ENCODE results near the gene DYNLT2. TPM values are rescaled to one million over a fixed set of nuclear protein-coding genes. Genes with fewer than 3 reads are reported as not detected.

The DYNLT2 gene
- total RNA-seq, 4 donors from 2014 or later, result 3.9 to 6.0 (median 4.0) TPM

- no peaks in the 10 kb centered on the region for H3K9me3 ChIP-seq
- DNase-seq, result no peak
These were observed 34.2 kb upstream of the DYNLT2 start for GRCh38 chr6:169785566-169785965.

GRCh38 chr6:169784821-169785340, 33.5 kb upstream of the DYNLT2 start:
- H3K36me3 ChIP-seq, result peaks cover 0 to 10% (median 0%) of the 10 kb centered on the region in 3 donors
- no peak for DNase-seq
- H3K9me3 ChIP-seq, result no peaks in the 10 kb centered on the region
- no peaks in the 10 kb centered on the region for H3K27me3 ChIP-seq
- TF ChIP-seq CTCF (IDR thresholded peaks at IDR 0.05) (no peak), POLR2A (IDR thresholded peaks at IDR 0.05) (no peak)
- no peak overlapping the region for H3K4me3 ChIP-seq
- H3K27ac ChIP-seq, result no peak overlapping the region
- peaks cover 0 to 7% (median 2%) of the 10 kb centered on the region in 4 donors for H3K4me1 ChIP-seq

More at GRCh38 chr6:169785566-169785965, 34.2 kb upstream of the DYNLT2 start:
- TF ChIP-seq CTCF (IDR thresholded peaks at IDR 0.05) (no peak), POLR2A (IDR thresholded peaks at IDR 0.05) (no peak)
- Histone ChIP-seq H3K4me1 (peaks cover 0 to 7% (median 2%) of the 10 kb centered on the region in 4 donors), H3K27me3 (no peaks in the 10 kb centered on the region), H3K4me3 (no peak overlapping the region), H3K27ac (no peak overlapping the region), H3K36me3 (peaks cover 0 to 3% (median 0%) of the 10 kb centered on the region in 3 donors)

GRCh38 chr6:169783971-169784820, 32.8 kb upstream of the DYNLT2 start:
- no peak overlapping the region for H3K27ac ChIP-seq
- H3K4me1 ChIP-seq, result peaks cover 0 to under 1% (median 0%) of the 10 kb centered on the region in 4 donors
- no peaks in the 10 kb centered on the region for H3K27me3 ChIP-seq
- H3K36me3 ChIP-seq, result peaks cover 0 to 14% (median 0%) of the 10 kb centered on the region in 3 donors
- TF ChIP-seq POLR2A (IDR thresholded peaks at IDR 0.05) (no peak), CTCF (IDR thresholded peaks at IDR 0.05) (no peak)
- H3K9me3 ChIP-seq, result no peaks in the 10 kb centered on the region
- DNase-seq, result no peak
- no peak overlapping the region for H3K4me3 ChIP-seq

GRCh38 chr6:169783401-169783800, 32.0 kb upstream of the DYNLT2 start:
- H3K4me1 ChIP-seq, result no peaks in the 10 kb centered on the region
- TF ChIP-seq POLR2A (IDR thresholded peaks at IDR 0.05), result no peak
- no peak for TF ChIP-seq CTCF (IDR thresholded peaks at IDR 0.05)
- H3K4me3 ChIP-seq, result no peak overlapping the region
- peak overlapping the region in 1 of 4 donors; percentile 25 for H3K27ac ChIP-seq
- H3K36me3 ChIP-seq, result peaks cover 0 to 15% (median 0%) of the 10 kb centered on the region in 3 donors
- H3K27me3 ChIP-seq, result no peaks in the 10 kb centered on the region
- no peak for DNase-seq
- no peaks in the 10 kb centered on the region for H3K9me3 ChIP-seq

- no peak overlapping the region for H3K4me3 ChIP-seq
- no peaks in the 10 kb centered on the region for H3K27me3 ChIP-seq
- H3K27ac ChIP-seq, result peak overlapping the region in 1 of 4 donors; percentile 25
- no peaks in the 10 kb centered on the region for H3K4me1 ChIP-seq
- no peak for TF ChIP-seq CTCF (IDR thresholded peaks at IDR 0.05)
- no peak for TF ChIP-seq POLR2A (IDR thresholded peaks at IDR 0.05)
- no peaks in the 10 kb centered on the region for H3K9me3 ChIP-seq
- no peak for DNase-seq
- H3K36me3 ChIP-seq, result peaks cover 0 to 15% (median 0%) of the 10 kb centered on the region in 3 donors
These were observed 31.6 kb upstream of the DYNLT2 start for GRCh38 chr6:169782966-169783365.

Data from Peyer's patch (tissue), 4 donors.